ENCODE results near the gene FN3K.
"Not testable (repeated sequence)": the region's sequence is repeated elsewhere in the genome, so short reads cannot be mapped to it uniquely, and the experiment has no call there.

FN3K gene

GRCh38 chr17:82783498-82783897, 48.1 kb downstream of the FN3K start:
- no peak for ATAC-seq
- TF ChIP-seq ZNF565 (CRISPR knock-in tag; conservative IDR thresholded peaks at IDR 0.05; ENCODE audit: low read depth) (no peak), ZNF8 (CRISPR knock-in tag; IDR thresholded peaks at IDR 0.05) (no peak), RARB (CRISPR knock-in tag; IDR thresholded peaks at IDR 0.05) (no peak), BACH2 (CRISPR knock-in tag; IDR thresholded peaks at IDR 0.05; ENCODE audit: borderline replicate concordance) (no peak), PPARA (CRISPR knock-in tag; IDR thresholded peaks at IDR 0.05; ENCODE audit: borderline replicate concordance) (no peak), TOX (CRISPR knock-in tag; IDR thresholded peaks at IDR 0.05; ENCODE audit: borderline replicate concordance) (no peak), ZC3H10 (CRISPR knock-in tag; IDR thresholded peaks at IDR 0.05) (no peak), SNAI2 (CRISPR knock-in tag; IDR thresholded peaks at IDR 0.05) (no peak), POU6F1 (CRISPR knock-in tag; IDR thresholded peaks at IDR 0.05; ENCODE audit: borderline replicate concordance, low read depth) (no peak), OSR1 (CRISPR knock-in tag; IDR thresholded peaks at IDR 0.05) (no peak), ISL1 (CRISPR knock-in tag; IDR thresholded peaks at IDR 0.05) (no peak), ARNTL (CRISPR knock-in tag; IDR thresholded peaks at IDR 0.05; ENCODE audit: borderline replicate concordance, low read depth) (no peak), ZNF70 (CRISPR knock-in tag; IDR thresholded peaks at IDR 0.05) (no peak), ESRRG (CRISPR knock-in tag; IDR thresholded peaks at IDR 0.05) (no peak), TCF4 (CRISPR knock-in tag; IDR thresholded peaks at IDR 0.05; ENCODE audit: borderline replicate concordance) (no peak), GLIS3 (CRISPR knock-in tag; IDR thresholded peaks at IDR 0.05) (no peak)
- TF ChIP-seq, protein P1, sequence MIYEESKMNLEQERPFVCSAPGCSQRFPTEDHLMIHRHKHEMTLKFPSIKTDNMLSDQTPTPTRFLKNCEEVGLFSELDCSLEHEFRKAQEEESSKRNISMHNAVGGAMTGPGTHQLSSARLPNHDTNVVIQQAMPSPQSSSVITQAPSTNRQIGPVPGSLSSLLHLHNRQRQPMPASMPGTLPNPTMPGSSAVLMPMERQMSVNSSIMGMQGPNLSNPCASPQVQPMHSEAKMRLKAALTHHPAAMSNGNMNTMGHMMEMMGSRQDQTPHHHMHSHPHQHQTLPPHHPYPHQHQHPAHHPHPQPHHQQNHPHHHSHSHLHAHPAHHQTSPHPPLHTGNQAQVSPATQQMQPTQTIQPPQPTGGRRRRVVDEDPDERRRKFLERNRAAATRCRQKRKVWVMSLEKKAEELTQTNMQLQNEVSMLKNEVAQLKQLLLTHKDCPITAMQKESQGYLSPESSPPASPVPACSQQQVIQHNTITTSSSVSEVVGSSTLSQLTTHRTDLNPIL (CRISPR knock-in tag; IDR thresholded peaks at IDR 0.05; ENCODE audit: low read depth): no peak
- TF ChIP-seq, protein P2, sequence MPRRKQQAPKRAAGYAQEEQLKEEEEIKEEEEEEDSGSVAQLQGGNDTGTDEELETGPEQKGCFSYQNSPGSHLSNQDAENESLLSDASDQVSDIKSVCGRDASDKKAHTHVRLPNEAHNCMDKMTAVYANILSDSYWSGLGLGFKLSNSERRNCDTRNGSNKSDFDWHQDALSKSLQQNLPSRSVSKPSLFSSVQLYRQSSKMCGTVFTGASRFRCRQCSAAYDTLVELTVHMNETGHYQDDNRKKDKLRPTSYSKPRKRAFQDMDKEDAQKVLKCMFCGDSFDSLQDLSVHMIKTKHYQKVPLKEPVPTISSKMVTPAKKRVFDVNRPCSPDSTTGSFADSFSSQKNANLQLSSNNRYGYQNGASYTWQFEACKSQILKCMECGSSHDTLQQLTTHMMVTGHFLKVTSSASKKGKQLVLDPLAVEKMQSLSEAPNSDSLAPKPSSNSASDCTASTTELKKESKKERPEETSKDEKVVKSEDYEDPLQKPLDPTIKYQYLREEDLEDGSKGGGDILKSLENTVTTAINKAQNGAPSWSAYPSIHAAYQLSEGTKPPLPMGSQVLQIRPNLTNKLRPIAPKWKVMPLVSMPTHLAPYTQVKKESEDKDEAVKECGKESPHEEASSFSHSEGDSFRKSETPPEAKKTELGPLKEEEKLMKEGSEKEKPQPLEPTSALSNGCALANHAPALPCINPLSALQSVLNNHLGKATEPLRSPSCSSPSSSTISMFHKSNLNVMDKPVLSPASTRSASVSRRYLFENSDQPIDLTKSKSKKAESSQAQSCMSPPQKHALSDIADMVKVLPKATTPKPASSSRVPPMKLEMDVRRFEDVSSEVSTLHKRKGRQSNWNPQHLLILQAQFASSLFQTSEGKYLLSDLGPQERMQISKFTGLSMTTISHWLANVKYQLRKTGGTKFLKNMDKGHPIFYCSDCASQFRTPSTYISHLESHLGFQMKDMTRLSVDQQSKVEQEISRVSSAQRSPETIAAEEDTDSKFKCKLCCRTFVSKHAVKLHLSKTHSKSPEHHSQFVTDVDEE (CRISPR knock-in tag; IDR thresholded peaks at IDR 0.05): no peak
- TF ChIP-seq, protein P3, sequence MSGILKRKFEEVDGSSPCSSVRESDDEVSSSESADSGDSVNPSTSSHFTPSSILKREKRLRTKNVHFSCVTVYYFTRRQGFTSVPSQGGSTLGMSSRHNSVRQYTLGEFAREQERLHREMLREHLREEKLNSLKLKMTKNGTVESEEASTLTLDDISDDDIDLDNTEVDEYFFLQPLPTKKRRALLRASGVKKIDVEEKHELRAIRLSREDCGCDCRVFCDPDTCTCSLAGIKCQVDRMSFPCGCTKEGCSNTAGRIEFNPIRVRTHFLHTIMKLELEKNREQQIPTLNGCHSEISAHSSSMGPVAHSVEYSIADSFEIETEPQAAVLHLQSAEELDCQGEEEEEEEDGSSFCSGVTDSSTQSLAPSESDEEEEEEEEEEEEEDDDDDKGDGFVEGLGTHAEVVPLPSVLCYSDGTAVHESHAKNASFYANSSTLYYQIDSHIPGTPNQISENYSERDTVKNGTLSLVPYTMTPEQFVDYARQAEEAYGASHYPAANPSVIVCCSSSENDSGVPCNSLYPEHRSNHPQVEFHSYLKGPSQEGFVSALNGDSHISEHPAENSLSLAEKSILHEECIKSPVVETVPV (CRISPR knock-in tag; IDR thresholded peaks at IDR 0.05): no peak
- TF ChIP-seq, protein P4, sequence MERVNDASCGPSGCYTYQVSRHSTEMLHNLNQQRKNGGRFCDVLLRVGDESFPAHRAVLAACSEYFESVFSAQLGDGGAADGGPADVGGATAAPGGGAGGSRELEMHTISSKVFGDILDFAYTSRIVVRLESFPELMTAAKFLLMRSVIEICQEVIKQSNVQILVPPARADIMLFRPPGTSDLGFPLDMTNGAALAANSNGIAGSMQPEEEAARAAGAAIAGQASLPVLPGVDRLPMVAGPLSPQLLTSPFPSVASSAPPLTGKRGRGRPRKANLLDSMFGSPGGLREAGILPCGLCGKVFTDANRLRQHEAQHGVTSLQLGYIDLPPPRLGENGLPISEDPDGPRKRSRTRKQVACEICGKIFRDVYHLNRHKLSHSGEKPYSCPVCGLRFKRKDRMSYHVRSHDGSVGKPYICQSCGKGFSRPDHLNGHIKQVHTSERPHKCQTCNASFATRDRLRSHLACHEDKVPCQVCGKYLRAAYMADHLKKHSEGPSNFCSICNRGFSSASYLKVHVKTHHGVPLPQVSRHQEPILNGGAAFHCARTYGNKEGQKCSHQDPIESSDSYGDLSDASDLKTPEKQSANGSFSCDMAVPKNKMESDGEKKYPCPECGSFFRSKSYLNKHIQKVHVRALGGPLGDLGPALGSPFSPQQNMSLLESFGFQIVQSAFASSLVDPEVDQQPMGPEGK (CRISPR knock-in tag; IDR thresholded peaks at IDR 0.05; ENCODE audit: borderline replicate concordance): no peak

- not testable (repeated sequence) for ATAC-seq
These were observed 50.2 kb downstream of the FN3K start for GRCh38 chr17:82785581-82785980.

- TF ChIP-seq ARNTL (CRISPR knock-in tag; IDR thresholded peaks at IDR 0.05; ENCODE audit: borderline replicate concordance, low read depth) (no peak), ZNF70 (CRISPR knock-in tag; IDR thresholded peaks at IDR 0.05) (no peak), PPARA (CRISPR knock-in tag; IDR thresholded peaks at IDR 0.05; ENCODE audit: borderline replicate concordance) (no peak), ISL1 (CRISPR knock-in tag; IDR thresholded peaks at IDR 0.05) (no peak), POU6F1 (CRISPR knock-in tag; IDR thresholded peaks at IDR 0.05; ENCODE audit: borderline replicate concordance, low read depth) (no peak), ZNF8 (CRISPR knock-in tag; IDR thresholded peaks at IDR 0.05) (no peak), ZNF565 (CRISPR knock-in tag; conservative IDR thresholded peaks at IDR 0.05; ENCODE audit: low read depth) (no peak), TCF4 (CRISPR knock-in tag; IDR thresholded peaks at IDR 0.05; ENCODE audit: borderline replicate concordance) (no peak), GLIS3 (CRISPR knock-in tag; IDR thresholded peaks at IDR 0.05) (no peak), CSDC2 (CRISPR knock-in tag; IDR thresholded peaks at IDR 0.05) (no peak), BACH2 (CRISPR knock-in tag; IDR thresholded peaks at IDR 0.05; ENCODE audit: borderline replicate concordance) (no peak)
- TF ChIP-seq, protein P4 (CRISPR knock-in tag; IDR thresholded peaks at IDR 0.05; ENCODE audit: borderline replicate concordance): no peak
- TF ChIP-seq, protein P1 (CRISPR knock-in tag; IDR thresholded peaks at IDR 0.05; ENCODE audit: low read depth): no peak
- ATAC-seq: no peak
These were observed 51.0 kb downstream of the FN3K start for GRCh38 chr17:82786427-82786826.

Measured in SK-N-SH treated with all-trans-retinoic acid at 6 μM for 48 hours (cell line).